ENCODE measurements around the gene IL6R.

The IL6R gene

GRCh38 chr1:154503898-154504297, 98.8 kb downstream of the IL6R start:
- no peak overlapping the region for H3K27ac ChIP-seq (replicated peaks)
- TF ChIP-seq, protein P1, sequence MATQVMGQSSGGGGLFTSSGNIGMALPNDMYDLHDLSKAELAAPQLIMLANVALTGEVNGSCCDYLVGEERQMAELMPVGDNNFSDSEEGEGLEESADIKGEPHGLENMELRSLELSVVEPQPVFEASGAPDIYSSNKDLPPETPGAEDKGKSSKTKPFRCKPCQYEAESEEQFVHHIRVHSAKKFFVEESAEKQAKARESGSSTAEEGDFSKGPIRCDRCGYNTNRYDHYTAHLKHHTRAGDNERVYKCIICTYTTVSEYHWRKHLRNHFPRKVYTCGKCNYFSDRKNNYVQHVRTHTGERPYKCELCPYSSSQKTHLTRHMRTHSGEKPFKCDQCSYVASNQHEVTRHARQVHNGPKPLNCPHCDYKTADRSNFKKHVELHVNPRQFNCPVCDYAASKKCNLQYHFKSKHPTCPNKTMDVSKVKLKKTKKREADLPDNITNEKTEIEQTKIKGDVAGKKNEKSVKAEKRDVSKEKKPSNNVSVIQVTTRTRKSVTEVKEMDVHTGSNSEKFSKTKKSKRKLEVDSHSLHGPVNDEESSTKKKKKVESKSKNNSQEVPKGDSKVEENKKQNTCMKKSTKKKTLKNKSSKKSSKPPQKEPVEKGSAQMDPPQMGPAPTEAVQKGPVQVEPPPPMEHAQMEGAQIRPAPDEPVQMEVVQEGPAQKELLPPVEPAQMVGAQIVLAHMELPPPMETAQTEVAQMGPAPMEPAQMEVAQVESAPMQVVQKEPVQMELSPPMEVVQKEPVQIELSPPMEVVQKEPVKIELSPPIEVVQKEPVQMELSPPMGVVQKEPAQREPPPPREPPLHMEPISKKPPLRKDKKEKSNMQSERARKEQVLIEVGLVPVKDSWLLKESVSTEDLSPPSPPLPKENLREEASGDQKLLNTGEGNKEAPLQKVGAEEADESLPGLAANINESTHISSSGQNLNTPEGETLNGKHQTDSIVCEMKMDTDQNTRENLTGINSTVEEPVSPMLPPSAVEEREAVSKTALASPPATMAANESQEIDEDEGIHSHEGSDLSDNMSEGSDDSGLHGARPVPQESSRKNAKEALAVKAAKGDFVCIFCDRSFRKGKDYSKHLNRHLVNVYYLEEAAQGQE (IDR thresholded peaks at IDR 0.05; ENCODE audit: insufficient replicate concordance, low read depth), result no peak
- TF ChIP-seq SPI1 (IDR thresholded peaks at IDR 0.05; ENCODE audit: borderline replicate concordance, low read depth) (no peak), POLR2AphosphoS5 (IDR thresholded peaks at IDR 0.05; ENCODE audit: low read depth) (no peak), GABPA (IDR thresholded peaks at IDR 0.05; ENCODE audit: low read depth) (no peak)
- TF ChIP-seq, protein P2, sequence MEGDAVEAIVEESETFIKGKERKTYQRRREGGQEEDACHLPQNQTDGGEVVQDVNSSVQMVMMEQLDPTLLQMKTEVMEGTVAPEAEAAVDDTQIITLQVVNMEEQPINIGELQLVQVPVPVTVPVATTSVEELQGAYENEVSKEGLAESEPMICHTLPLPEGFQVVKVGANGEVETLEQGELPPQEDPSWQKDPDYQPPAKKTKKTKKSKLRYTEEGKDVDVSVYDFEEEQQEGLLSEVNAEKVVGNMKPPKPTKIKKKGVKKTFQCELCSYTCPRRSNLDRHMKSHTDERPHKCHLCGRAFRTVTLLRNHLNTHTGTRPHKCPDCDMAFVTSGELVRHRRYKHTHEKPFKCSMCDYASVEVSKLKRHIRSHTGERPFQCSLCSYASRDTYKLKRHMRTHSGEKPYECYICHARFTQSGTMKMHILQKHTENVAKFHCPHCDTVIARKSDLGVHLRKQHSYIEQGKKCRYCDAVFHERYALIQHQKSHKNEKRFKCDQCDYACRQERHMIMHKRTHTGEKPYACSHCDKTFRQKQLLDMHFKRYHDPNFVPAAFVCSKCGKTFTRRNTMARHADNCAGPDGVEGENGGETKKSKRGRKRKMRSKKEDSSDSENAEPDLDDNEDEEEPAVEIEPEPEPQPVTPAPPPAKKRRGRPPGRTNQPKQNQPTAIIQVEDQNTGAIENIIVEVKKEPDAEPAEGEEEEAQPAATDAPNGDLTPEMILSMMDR (IDR thresholded peaks at IDR 0.05; ENCODE audit: insufficient read depth, low read length), result no peak
- no peak for DNase-seq (ENCODE audit: low read depth in 1 of 2, low spot score in 1 of 2)
- H3K27me3 ChIP-seq (ENCODE audit: insufficient read depth, poor library complexity, severe bottlenecking), result peaks cover 55% of the 10 kb centered on the region
- no peak overlapping the region for H3K4me3 ChIP-seq (replicated peaks; ENCODE audit: insufficient read depth, low read length)

DNA sequence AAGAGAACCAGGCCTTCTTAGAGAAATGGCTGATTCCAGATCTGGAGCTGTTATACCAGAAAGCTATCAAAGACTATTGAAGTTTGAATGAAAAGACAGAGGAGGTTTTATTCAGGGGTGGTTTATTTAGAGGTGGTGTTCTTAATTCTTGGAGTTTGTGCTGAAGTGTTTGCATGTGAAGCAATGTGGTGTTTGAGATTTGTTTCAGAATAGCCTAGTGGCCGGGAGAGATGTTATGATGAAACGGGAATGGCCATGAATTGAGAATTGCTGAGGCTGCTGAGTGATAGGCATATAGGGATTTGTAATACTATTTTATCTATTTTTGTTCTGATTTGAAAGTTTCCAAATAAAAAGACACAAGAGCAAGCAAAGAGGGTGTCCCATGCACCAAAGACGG, 107.6 kb downstream of the IL6R start:
- TF ChIP-seq, protein P1 (IDR thresholded peaks at IDR 0.05; ENCODE audit: insufficient replicate concordance, low read depth), result no peak
- no peak for TF ChIP-seq POLR2AphosphoS5 (IDR thresholded peaks at IDR 0.05; ENCODE audit: low read depth)
- TF ChIP-seq, protein P2 (IDR thresholded peaks at IDR 0.05; ENCODE audit: insufficient read depth, low read length), result no peak
- no peak for TF ChIP-seq SPI1 (IDR thresholded peaks at IDR 0.05; ENCODE audit: borderline replicate concordance, low read depth)
- no peak for TF ChIP-seq GABPA (IDR thresholded peaks at IDR 0.05; ENCODE audit: low read depth)
- Histone ChIP-seq H3K27ac (replicated peaks) (no peak overlapping the region), H3K4me3 (replicated peaks; ENCODE audit: insufficient read depth, low read length) (no peak overlapping the region), H3K27me3 (ENCODE audit: insufficient read depth, poor library complexity, severe bottlenecking) (peaks cover 6% of the 10 kb centered on the region)
- DNase-seq (ENCODE audit: low read depth in 1 of 2, low spot score in 1 of 2), result no peak

- Histone ChIP-seq H3K4me3 (replicated peaks; ENCODE audit: insufficient read depth, low read length) (no peak overlapping the region), H3K27me3 (ENCODE audit: insufficient read depth, poor library complexity, severe bottlenecking) (peaks cover 5% of the 10 kb centered on the region), H3K27ac (replicated peaks) (no peak overlapping the region)
- no peak for DNase-seq (ENCODE audit: low read depth in 1 of 2, low spot score in 1 of 2)
- TF ChIP-seq POLR2AphosphoS5 (IDR thresholded peaks at IDR 0.05; ENCODE audit: low read depth) (no peak), SPI1 (IDR thresholded peaks at IDR 0.05; ENCODE audit: borderline replicate concordance, low read depth) (no peak), GABPA (IDR thresholded peaks at IDR 0.05; ENCODE audit: low read depth) (no peak)
- TF ChIP-seq, protein P1 (IDR thresholded peaks at IDR 0.05; ENCODE audit: insufficient replicate concordance, low read depth), result no peak
- TF ChIP-seq, protein P2 (IDR thresholded peaks at IDR 0.05; ENCODE audit: insufficient read depth, low read length), result no peak
These were observed 109.0 kb downstream of the IL6R start for GRCh38 chr1:154514066-154514553.
